Activated CD8-positive, alpha-beta T cell treated with anti-CD3 and anti-CD28 coated beads, Interleukin-2, amount 10 ng/mL, durations not matched to agents 7 days and 5 days (primary cell): Measurements from ENCODE around the gene ZC3HAV1L. TPM values are rescaled to one million over a fixed set of nuclear protein-coding genes. Genes with fewer than 3 reads are reported as not detected.

Experiments
- ATAC-seq: fragments of 150-1000 bp; cut with Tn5 transposase; one replicate; pipeline ENCODE4 v1.10.0; 2021; ENCODE audit warnings: moderate library complexity
- CTCF ChIA-PET: fragments of 350-600 bp; sonication (Branson Sonifier 250); formaldehyde crosslinking; loops from one replicate; lab custom pipeline; 2021; ENCODE audit warnings: antibody characterized with exemption; lab: Charles Lee
- POLR2A ChIA-PET: fragments of 350-600 bp; sonication (Branson Sonifier 250); formaldehyde crosslinking; loops from one replicate; lab custom pipeline; 2021; ENCODE audit warnings: antibody characterized with exemption; lab: Charles Lee
- DNase-seq: peaks from one replicate; pipeline ENCODE4 v3.0.0-alpha.2; 2020
- H3K27ac Mint-ChIP-seq: one replicate; pipeline ENCODE4 v1.8.0; 2021; ENCODE audit warnings: mild to moderate bottlenecking, mixed read lengths
- H3K27me3 Mint-ChIP-seq: one replicate; pipeline ENCODE4 v1.8.0; 2021; ENCODE audit warnings: low read depth, mixed read lengths
- H3K36me3 Mint-ChIP-seq: one replicate; pipeline ENCODE4 v1.8.0; 2021; ENCODE audit warnings: low read depth, mixed read lengths
- H3K4me1 Mint-ChIP-seq: one replicate; pipeline ENCODE4 v1.8.0; 2021; ENCODE audit warnings: low read depth, mixed read lengths
- H3K4me3 Mint-ChIP-seq: one replicate; pipeline ENCODE4 v1.8.0; 2021; ENCODE audit warnings: mild to moderate bottlenecking, mixed read lengths
- H3K9me3 Mint-ChIP-seq: one replicate; pipeline ENCODE4 v1.8.0; 2022; ENCODE audit warnings: mixed read lengths; ENCODE audit not compliant: insufficient read depth
- total RNA-seq, 2 experiments: library from RNA; stranded (reverse); gene quantifications; one replicate each; pipeline ENCODE4 v1.2.3, GENCODE V29; 2021

The ZC3HAV1L gene
- total RNA-seq, 2 experiments from 2014 or later: 17.3 to 20.2 TPM

GRCh38 chr7:139016931-139017511, 18.8 kb downstream of the ZC3HAV1L start:
- Mint-ChIP-seq H3K9me3 (no peaks in the 10 kb centered on the region), H3K36me3 (peaks cover 3% of the 10 kb centered on the region), H3K4me1 (peaks cover 12% of the 10 kb centered on the region), H3K27ac (no peak overlapping the region), H3K4me3 (no peak overlapping the region), H3K27me3 (peaks cover 9% of the 10 kb centered on the region)
- DNase-seq (peak; percentile 81), ATAC-seq (peak; percentile 100)
- ChIA-PET CTCF (interaction anchor here (0.6 to 3.4 kb wide), 37 partner anchors 8 to 417 kb away, joined by 3 to 38 read pairs (median 4); partner anchors contain the start of genes KIAA1549 and ZC3HAV1L), POLR2A (interaction anchor here (0.7 to 1.0 kb wide), 3 partner anchors 58 to 116 kb away, joined by 3 read pairs; a partner anchor contains a TSS)

- no peaks in the 10 kb centered on the region for H3K36me3 Mint-ChIP-seq
- H3K4me1 Mint-ChIP-seq: no peaks in the 10 kb centered on the region
- H3K27ac Mint-ChIP-seq: no peak overlapping the region
- peaks cover 9% of the 10 kb centered on the region for H3K27me3 Mint-ChIP-seq
- ATAC-seq (no peak), DNase-seq (no peak)
- no peak overlapping the region for H3K4me3 Mint-ChIP-seq
- peaks cover 9% of the 10 kb centered on the region for H3K9me3 Mint-ChIP-seq
- ChIA-PET CTCF (interaction anchor here (2.0 kb wide), 1 partner anchor 44 kb away, joined by 5 read pairs; no protein-coding TSS in a partner anchor), POLR2A (no interaction called here)
Measured at GRCh38 chr7:139011373-139011772, 24.5 kb downstream of the ZC3HAV1L start.

GRCh38 chr7:139004321-139005090, 31.3 kb downstream of the ZC3HAV1L start:
- POLR2A ChIA-PET: no interaction called here
- Mint-ChIP-seq H3K4me1 (peaks cover 5% of the 10 kb centered on the region), H3K36me3 (peaks cover 9% of the 10 kb centered on the region), H3K27me3 (peaks cover 10% of the 10 kb centered on the region), H3K27ac (no peak overlapping the region), H3K9me3 (peaks cover 41% of the 10 kb centered on the region), H3K4me3 (no peak overlapping the region)
- DNase-seq: no peak
- ATAC-seq: no peak
- CTCF ChIA-PET: no interaction called here

GRCh38 chr7:138999414-138999813, 36.4 kb downstream of the ZC3HAV1L start:
- CTCF ChIA-PET: interaction anchor here (1.0 to 1.2 kb wide), 2 partner anchors 18 kb away, joined by 4 read pairs; no protein-coding TSS in a partner anchor

GRCh38 chr7:138992052-138992531, 43.8 kb downstream of the ZC3HAV1L start:
- Mint-ChIP-seq H3K4me1 (no peaks in the 10 kb centered on the region), H3K36me3 (no peaks in the 10 kb centered on the region), H3K9me3 (no peaks in the 10 kb centered on the region), H3K27me3 (peaks cover 32% of the 10 kb centered on the region), H3K4me3 (no peak overlapping the region), H3K27ac (no peak overlapping the region)
- ChIA-PET POLR2A (no interaction called here), CTCF (no interaction called here)
- no peak for ATAC-seq
- DNase-seq: no peak

More at GRCh38 chr7:138999414-138999813, 36.4 kb downstream of the ZC3HAV1L start:
- peaks cover 9% of the 10 kb centered on the region for H3K27me3 Mint-ChIP-seq
- H3K4me3 Mint-ChIP-seq: peak overlapping the region; percentile 28
- H3K36me3 Mint-ChIP-seq: peaks cover 5% of the 10 kb centered on the region
- POLR2A ChIA-PET: no interaction called here
- H3K4me1 Mint-ChIP-seq: peaks cover 11% of the 10 kb centered on the region
- no peak for DNase-seq
- peak; percentile 63 for ATAC-seq
- no peak overlapping the region for H3K27ac Mint-ChIP-seq
- H3K9me3 Mint-ChIP-seq: peaks cover 20% of the 10 kb centered on the region

- H3K27me3 Mint-ChIP-seq: peaks cover 35% of the 10 kb centered on the region
- H3K4me1 Mint-ChIP-seq: peaks cover 2% of the 10 kb centered on the region
- no peaks in the 10 kb centered on the region for H3K36me3 Mint-ChIP-seq
- CTCF ChIA-PET: interaction anchor here (2.6 kb wide), 1 partner anchor 101 kb away, joined by 9 read pairs; no protein-coding TSS in a partner anchor
- H3K9me3 Mint-ChIP-seq: no peaks in the 10 kb centered on the region
- no peak for DNase-seq
- H3K4me3 Mint-ChIP-seq: no peak overlapping the region
- H3K27ac Mint-ChIP-seq: no peak overlapping the region
- POLR2A ChIA-PET: no interaction called here
- no peak for ATAC-seq
Measured at GRCh38 chr7:138987686-138988085, 48.2 kb downstream of the ZC3HAV1L start.

GRCh38 chr7:138982204-138982623, 53.6 kb downstream of the ZC3HAV1L start:
- H3K27ac Mint-ChIP-seq: peak overlapping the region; percentile 36
- ChIA-PET POLR2A (interaction anchor here (0.6 kb wide), 1 partner anchor 12 kb away, joined by 3 read pairs; no protein-coding TSS in a partner anchor), CTCF (interaction anchor here (0.6 to 6.3 kb wide), 9 partner anchors 17 to 1061 kb away, joined by 3 to 56 read pairs (median 3); no protein-coding TSS in a partner anchor)
- no peak for DNase-seq
- H3K4me1 Mint-ChIP-seq: peaks cover 20% of the 10 kb centered on the region
- no peaks in the 10 kb centered on the region for H3K9me3 Mint-ChIP-seq
- H3K4me3 Mint-ChIP-seq: peak overlapping the region; percentile 63
- no peak for ATAC-seq
- H3K36me3 Mint-ChIP-seq: peaks cover 5% of the 10 kb centered on the region
- H3K27me3 Mint-ChIP-seq: peaks cover 47% of the 10 kb centered on the region

- Mint-ChIP-seq H3K27me3 (peaks cover 47% of the 10 kb centered on the region), H3K4me1 (peaks cover 20% of the 10 kb centered on the region), H3K9me3 (no peaks in the 10 kb centered on the region), H3K4me3 (peak within 1 kb of the TSS; percentile 87), H3K27ac (peak within 1 kb of the TSS; percentile 36), H3K36me3 (peaks cover 5% of the 10 kb centered on the region)
- DNase-seq (peak; percentile 72), ATAC-seq (peak; percentile 87)
- CTCF ChIA-PET: interaction anchor here (0.6 to 6.3 kb wide), 11 partner anchors 18 to 1060 kb away, joined by 3 to 56 read pairs (median 3); no protein-coding TSS in a partner anchor
- POLR2A ChIA-PET: interaction anchor here (0.6 to 1.0 kb wide), 3 partner anchors 11 to 64 kb away, joined by 3 to 5 read pairs (median 3); partner anchors contain the start of gene ZC3HAV1L
Measured at GRCh38 chr7:138981332-138982203, 54.3 kb downstream of the ZC3HAV1L start, which contains the start of gene KIAA1549. Gene KIAA1549 (minus strand): TSS chr7:138981389. CDS start chr7:138981269, 120 bp downstream.

GRCh38 chr7:138980563-138981291, 55.1 kb downstream of the ZC3HAV1L start:
- no peak for ATAC-seq
- CTCF ChIA-PET: interaction anchor here (1.1 to 6.3 kb wide), 4 partner anchors 37 to 94 kb away, joined by 3 to 56 read pairs (median 3); no protein-coding TSS in a partner anchor

GRCh38 chr7:138979988-138980562, 55.8 kb downstream of the ZC3HAV1L start:
- H3K27me3 Mint-ChIP-seq: peaks cover 43% of the 10 kb centered on the region
- POLR2A ChIA-PET: interaction anchor here (1.0 kb wide), 1 partner anchor 55 kb away, joined by 5 read pairs; the partner anchor contains the start of gene ZC3HAV1L

More at GRCh38 chr7:138980563-138981291, 55.1 kb downstream of the ZC3HAV1L start:
- Mint-ChIP-seq H3K4me1 (peaks cover 20% of the 10 kb centered on the region), H3K27me3 (peaks cover 42% of the 10 kb centered on the region), H3K4me3 (peak overlapping the region; percentile 87), H3K27ac (peak overlapping the region; percentile 2), H3K36me3 (peaks cover 5% of the 10 kb centered on the region), H3K9me3 (no peaks in the 10 kb centered on the region)
- DNase-seq: no peak
- POLR2A ChIA-PET: interaction anchor here (0.6 to 1.0 kb wide), 2 partner anchors 55 to 65 kb away, joined by 3 to 5 read pairs; partner anchors contain the start of gene ZC3HAV1L

More at GRCh38 chr7:138979988-138980562, 55.8 kb downstream of the ZC3HAV1L start:
- CTCF ChIA-PET: interaction anchor here (1.1 to 6.3 kb wide), 3 partner anchors 38 to 93 kb away, joined by 3 to 56 read pairs (median 3); no protein-coding TSS in a partner anchor
- ATAC-seq (no peak), DNase-seq (no peak)
- Mint-ChIP-seq H3K27ac (no peak overlapping the region), H3K4me1 (peaks cover 20% of the 10 kb centered on the region), H3K9me3 (no peaks in the 10 kb centered on the region), H3K36me3 (peaks cover 5% of the 10 kb centered on the region), H3K4me3 (peak overlapping the region; percentile 87)
